Activated T-helper 17 cell treated with anti-CD3 and anti-CD28 coated beads, Interleukin-2, amount 50 U/mL, for 72 hours (primary cell): ENCODE measurements around the gene RAP1GAP2. TPM values are rescaled to one million over a fixed set of nuclear protein-coding genes. Genes with fewer than 3 reads are reported as not detected.

Source experiments
- ATAC-seq: fragments of 150-1000 bp; cut with Tn5 transposase; replicated peaks from 2 replicates; pipeline ENCODE4 v1.10.0; 2021; ENCODE audit warnings: mild to moderate bottlenecking, moderate library complexity
- H3K27ac Mint-ChIP-seq: one replicate; pipeline ENCODE4 v1.8.0; 2022; ENCODE audit warnings: mixed read lengths
- H3K27me3 Mint-ChIP-seq: one replicate; pipeline ENCODE4 v1.8.0; 2022; ENCODE audit warnings: mixed read lengths
- H3K36me3 Mint-ChIP-seq: one replicate; pipeline ENCODE4 v1.8.0; 2022; ENCODE audit warnings: low read depth, mild to moderate bottlenecking, mixed read lengths
- H3K4me1 Mint-ChIP-seq: one replicate; pipeline ENCODE4 v1.8.0; 2022; ENCODE audit warnings: mixed read lengths
- H3K4me3 Mint-ChIP-seq: one replicate; pipeline ENCODE4 v1.8.0; 2022; ENCODE audit warnings: mild to moderate bottlenecking, mixed read lengths
- H3K9me3 Mint-ChIP-seq: one replicate; pipeline ENCODE4 v1.8.0; 2022; ENCODE audit warnings: mixed read lengths
- total RNA-seq, 2 donors: library from RNA; stranded (reverse); gene quantifications; one replicate each; pipeline ENCODE4 v1.2.3, GENCODE V29; 2022

Gene RAP1GAP2
- total RNA-seq, 2 donors from 2014 or later, result 0.77 to 1.6 TPM

DNA sequence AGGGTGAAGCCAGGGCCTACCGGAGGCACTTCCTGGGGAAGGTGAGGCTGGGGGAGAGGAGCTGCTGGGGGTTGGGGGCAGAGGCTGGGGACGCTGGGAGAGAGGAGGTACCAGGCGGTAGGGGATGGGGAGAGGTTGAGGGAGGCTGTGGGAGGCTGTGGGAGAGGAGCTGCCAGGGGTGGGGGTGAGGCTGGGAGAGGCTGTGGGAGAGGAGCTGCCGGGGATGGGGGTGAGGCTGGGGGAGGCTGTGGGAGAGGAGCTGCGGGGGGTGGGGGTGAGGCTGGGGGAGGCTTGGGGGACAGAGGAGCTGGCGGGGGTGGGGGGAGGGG lies 167.8 kb downstream of the RAP1GAP2 start:
- Mint-ChIP-seq H3K27me3 (no peaks in the 10 kb centered on the region), H3K4me1 (no peaks in the 10 kb centered on the region), H3K27ac (no peak overlapping the region), H3K4me3 (no peak overlapping the region), H3K36me3 (peaks cover 29% of the 10 kb centered on the region), H3K9me3 (no peaks in the 10 kb centered on the region)
- ATAC-seq, result no peak

DNA sequence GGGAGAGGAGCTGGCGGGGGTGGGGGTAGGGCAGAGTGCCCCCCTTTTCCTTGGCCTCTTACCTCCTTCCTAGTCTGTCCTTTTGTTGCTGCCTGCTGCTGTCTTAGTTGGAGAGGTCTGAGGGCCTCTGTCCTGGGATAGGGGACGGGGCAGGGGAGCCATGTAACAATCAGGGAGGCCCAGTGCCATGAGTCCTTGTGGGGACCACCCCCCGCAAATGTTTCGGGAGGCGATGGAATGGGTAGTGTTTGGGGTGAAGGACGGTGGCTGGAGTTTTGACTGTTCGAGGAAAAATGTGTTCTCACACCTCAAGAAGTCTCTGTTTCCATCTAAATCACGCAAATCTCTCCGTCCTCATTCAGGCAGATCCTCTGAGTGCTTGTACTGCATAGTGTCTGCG lies 168.1 kb downstream of the RAP1GAP2 start:
- no peaks in the 10 kb centered on the region for H3K4me1 Mint-ChIP-seq
- peaks cover 29% of the 10 kb centered on the region for H3K36me3 Mint-ChIP-seq
- H3K4me3 Mint-ChIP-seq, result no peak overlapping the region
- H3K9me3 Mint-ChIP-seq, result no peaks in the 10 kb centered on the region
- no peak for ATAC-seq
- no peak overlapping the region for H3K27ac Mint-ChIP-seq
- no peaks in the 10 kb centered on the region for H3K27me3 Mint-ChIP-seq

DNA sequence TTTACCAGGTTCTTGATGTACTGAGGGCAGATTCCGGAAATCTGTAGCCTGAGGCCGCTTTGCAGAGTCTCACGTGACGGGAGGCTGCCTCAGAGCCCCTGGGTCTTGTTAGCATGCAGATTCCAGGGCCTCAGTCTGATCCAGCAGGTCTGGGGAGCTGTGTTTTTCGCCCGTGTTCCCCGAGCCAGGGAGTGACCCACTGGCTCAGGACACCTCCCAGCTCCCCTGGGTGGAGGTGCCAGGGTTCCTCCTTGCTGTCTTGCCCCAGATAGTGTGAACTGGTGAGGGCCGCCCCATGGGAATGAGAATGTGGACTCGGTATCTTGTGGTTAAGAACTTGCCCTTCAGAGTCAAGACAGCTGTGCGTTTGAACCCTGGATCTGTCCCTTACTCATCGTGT lies 168.6 kb downstream of the RAP1GAP2 start:
- Mint-ChIP-seq H3K4me3 (no peak overlapping the region), H3K9me3 (no peaks in the 10 kb centered on the region), H3K4me1 (no peaks in the 10 kb centered on the region), H3K27me3 (no peaks in the 10 kb centered on the region), H3K27ac (no peak overlapping the region), H3K36me3 (peaks cover 29% of the 10 kb centered on the region)
- ATAC-seq, result no peak

DNA sequence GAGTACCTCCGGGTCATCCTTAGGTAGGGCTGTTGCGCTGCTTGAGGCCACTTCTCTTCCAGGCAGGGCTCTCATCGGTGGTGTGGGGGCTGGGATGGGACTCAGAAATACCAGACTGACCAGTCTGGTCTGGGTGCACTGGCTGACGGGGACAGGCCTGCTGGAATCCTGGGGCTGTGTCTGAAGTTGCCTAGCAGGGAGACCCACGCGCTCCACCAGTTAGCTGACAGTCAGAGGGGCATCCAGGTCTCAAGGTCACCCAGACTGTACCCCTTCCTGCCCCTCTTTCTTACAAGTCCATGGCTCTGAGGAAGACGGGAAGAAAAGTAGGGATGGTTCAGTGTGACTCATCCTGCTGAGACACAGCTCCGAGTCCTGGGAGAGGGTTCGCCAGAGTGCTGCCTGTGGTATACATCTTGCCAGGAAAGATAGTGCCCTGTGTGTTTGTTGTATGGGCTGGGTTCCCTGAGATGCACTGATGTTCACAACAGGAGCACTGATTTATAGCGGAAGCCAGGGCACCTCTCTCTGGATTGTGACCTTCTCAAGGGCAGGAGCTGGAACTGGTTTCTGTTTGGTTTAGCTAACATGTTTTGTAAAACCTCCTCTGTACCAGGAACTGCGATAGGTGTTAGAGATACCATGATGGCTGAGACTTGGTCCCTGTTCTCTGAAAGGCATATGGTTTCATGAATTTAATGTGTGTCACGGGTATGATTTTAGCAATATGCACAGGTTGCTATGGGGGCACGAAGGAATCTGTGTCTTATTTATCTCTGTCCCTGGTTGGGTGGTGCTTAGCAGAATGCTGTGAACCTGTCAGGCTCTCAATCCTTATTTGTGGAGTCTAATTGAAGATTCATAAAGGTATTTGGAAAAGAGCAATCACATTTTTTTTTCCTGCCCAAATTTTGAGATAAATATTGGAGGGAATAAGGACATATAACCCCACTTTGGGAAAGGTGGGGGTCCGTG lies 169.7 kb downstream of the RAP1GAP2 start:
- Mint-ChIP-seq H3K9me3 (no peaks in the 10 kb centered on the region), H3K27ac (peak overlapping the region; percentile 20), H3K36me3 (peaks cover 29% of the 10 kb centered on the region), H3K27me3 (no peaks in the 10 kb centered on the region), H3K4me1 (no peaks in the 10 kb centered on the region), H3K4me3 (no peak overlapping the region)
- no peak for ATAC-seq

DNA sequence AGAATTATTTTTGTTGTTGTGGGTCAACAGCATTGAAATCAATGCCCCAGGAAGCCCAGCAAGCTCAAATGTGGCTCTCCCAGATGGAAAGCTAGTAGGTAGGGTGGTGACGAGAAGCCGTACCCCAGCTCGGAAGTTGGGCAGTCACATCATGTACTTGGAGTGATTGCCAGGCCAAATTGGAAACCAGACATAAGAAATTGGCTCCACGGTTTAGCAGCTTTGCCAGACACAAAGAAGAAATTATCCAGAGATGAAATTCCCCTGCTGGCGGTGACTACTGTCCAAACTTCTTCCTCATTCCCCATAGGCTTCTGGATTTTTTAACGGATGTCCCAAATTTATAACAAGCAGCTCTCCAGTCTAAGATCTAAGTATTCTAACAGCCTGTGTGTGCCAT lies 171.3 kb downstream of the RAP1GAP2 start:
- no peak overlapping the region for H3K4me3 Mint-ChIP-seq
- H3K4me1 Mint-ChIP-seq, result no peaks in the 10 kb centered on the region
- peaks cover 29% of the 10 kb centered on the region for H3K36me3 Mint-ChIP-seq
- ATAC-seq, result no peak
- no peaks in the 10 kb centered on the region for H3K27me3 Mint-ChIP-seq
- no peak overlapping the region for H3K27ac Mint-ChIP-seq
- H3K9me3 Mint-ChIP-seq, result no peaks in the 10 kb centered on the region

DNA sequence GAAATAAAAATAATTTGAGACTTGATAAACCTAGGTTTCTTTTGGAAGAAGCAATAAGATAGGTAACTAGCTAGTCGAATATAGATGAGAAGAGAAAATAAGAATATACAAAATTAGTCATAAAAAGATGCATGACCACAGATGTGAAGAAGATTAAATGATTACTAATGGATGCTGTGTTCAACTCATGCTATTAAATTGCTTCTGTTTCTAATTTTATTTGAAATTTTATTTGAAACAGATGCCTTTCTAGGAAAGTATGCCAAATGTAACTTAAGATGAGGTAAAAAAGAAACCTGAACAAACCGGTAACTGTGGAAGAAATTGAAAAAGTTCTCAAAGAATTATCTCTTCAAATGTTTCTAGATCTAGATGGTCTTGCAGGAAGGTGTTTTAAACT lies 175.6 kb downstream of the RAP1GAP2 start:
- Mint-ChIP-seq H3K4me1 (no peaks in the 10 kb centered on the region), H3K36me3 (peaks cover 11% of the 10 kb centered on the region), H3K27me3 (no peaks in the 10 kb centered on the region), H3K27ac (no peak overlapping the region), H3K9me3 (no peaks in the 10 kb centered on the region), H3K4me3 (no peak overlapping the region)
- ATAC-seq, result no peak

DNA sequence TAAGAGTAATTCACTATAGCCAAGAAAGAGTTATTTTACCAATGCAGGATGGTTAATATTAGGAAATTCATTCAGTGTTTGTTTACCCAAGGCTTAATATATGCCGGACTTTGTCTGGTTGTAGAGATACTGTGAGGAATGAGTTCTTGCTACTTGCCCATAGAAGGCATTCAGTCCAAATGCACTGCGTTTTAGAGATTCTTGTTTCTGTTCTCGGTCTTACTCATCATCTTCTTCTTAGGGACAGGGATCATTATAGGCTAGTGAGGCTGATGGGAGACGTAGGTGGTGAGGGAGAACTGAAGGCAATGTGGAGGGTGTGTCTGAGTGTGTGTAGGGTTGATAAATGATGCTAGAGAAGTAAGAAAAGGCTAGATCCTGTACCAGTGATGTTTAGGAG lies 176.5 kb downstream of the RAP1GAP2 start:
- H3K27me3 Mint-ChIP-seq, result no peaks in the 10 kb centered on the region
- no peak overlapping the region for H3K4me3 Mint-ChIP-seq
- ATAC-seq, result peak; percentile 70
- no peaks in the 10 kb centered on the region for H3K9me3 Mint-ChIP-seq
- H3K27ac Mint-ChIP-seq, result no peak overlapping the region
- H3K36me3 Mint-ChIP-seq, result peaks cover 3% of the 10 kb centered on the region
- H3K4me1 Mint-ChIP-seq, result no peaks in the 10 kb centered on the region

DNA sequence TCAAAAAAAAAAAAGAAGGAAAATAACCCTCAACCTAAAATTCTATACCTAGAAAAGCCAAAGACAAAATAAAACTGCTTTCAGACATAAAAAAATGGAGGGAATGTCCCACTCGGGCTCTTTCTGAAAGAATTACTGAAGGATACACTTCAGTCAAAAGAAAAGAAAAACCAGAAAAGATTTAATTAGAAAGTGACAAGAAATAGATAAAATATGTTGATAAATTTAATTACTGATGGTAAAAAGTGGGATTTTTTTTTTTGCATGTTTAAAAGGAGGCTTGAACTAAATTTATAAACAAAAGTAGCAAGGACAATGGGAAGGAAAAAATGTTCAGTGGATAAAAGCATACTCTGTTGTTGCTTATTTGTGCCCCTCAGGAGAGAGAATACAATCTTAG lies 178.1 kb downstream of the RAP1GAP2 start:
- Mint-ChIP-seq H3K36me3 (peaks cover 7% of the 10 kb centered on the region), H3K9me3 (no peaks in the 10 kb centered on the region)

DNA sequence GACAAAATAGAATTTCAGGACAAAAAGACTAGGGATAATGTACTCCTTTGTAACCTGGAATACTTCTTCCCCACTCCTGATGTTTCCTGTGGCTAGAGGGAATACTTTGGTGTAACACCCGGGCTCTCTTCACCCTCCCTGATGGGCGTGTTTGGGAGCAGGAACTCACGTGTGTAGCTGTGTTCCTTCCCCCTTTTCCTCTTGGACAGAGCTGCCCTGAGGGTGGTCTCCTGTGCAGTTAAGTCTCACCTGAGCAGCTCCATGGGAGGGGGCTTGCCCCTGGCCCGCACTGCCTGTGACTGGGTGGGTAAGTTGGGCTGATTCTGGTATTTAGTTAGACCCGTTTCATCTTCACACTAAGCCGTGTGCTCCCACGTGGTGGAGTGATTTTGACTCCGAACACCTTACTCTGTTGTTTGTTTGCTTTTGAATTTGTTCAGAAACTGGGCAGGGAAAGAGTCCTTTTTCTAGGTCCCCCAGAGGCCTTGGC lies 179.3 kb downstream of the RAP1GAP2 start:
- no peak for ATAC-seq
- no peaks in the 10 kb centered on the region for H3K9me3 Mint-ChIP-seq
- H3K4me1 Mint-ChIP-seq, result no peaks in the 10 kb centered on the region
- no peak overlapping the region for H3K27ac Mint-ChIP-seq
- H3K36me3 Mint-ChIP-seq, result peaks cover 15% of the 10 kb centered on the region
- no peak overlapping the region for H3K4me3 Mint-ChIP-seq
- no peaks in the 10 kb centered on the region for H3K27me3 Mint-ChIP-seq

More for the DNA sequence above, 178.1 kb downstream of the RAP1GAP2 start:
- ATAC-seq, result no peak
- no peaks in the 10 kb centered on the region for H3K4me1 Mint-ChIP-seq
- H3K27ac Mint-ChIP-seq, result no peak overlapping the region
- no peaks in the 10 kb centered on the region for H3K27me3 Mint-ChIP-seq
- no peak overlapping the region for H3K4me3 Mint-ChIP-seq

DNA sequence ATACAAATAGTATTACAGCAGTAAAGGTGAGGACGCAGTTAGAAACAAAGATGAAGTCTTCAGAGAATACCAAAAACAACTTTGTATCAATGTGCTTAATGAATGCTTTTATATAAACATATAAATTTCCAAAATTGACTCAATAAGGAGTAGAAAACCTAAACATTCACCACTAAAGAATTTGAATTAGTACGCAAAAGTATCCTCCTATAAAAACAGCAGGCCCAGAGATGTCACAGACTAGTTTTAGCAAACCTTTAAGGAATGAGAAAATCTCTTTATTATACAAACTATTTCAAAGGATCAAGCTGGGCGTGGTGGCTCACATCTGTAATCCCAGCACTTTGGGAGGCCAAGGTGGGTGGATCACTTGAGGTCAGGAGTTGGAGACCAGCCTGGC lies 180.9 kb downstream of the RAP1GAP2 start:
- H3K27me3 Mint-ChIP-seq, result no peaks in the 10 kb centered on the region
- peaks cover 27% of the 10 kb centered on the region for H3K36me3 Mint-ChIP-seq
- H3K4me1 Mint-ChIP-seq, result no peaks in the 10 kb centered on the region
- H3K4me3 Mint-ChIP-seq, result no peak overlapping the region
- no peak overlapping the region for H3K27ac Mint-ChIP-seq
- ATAC-seq, result no peak
- H3K9me3 Mint-ChIP-seq, result no peaks in the 10 kb centered on the region

DNA sequence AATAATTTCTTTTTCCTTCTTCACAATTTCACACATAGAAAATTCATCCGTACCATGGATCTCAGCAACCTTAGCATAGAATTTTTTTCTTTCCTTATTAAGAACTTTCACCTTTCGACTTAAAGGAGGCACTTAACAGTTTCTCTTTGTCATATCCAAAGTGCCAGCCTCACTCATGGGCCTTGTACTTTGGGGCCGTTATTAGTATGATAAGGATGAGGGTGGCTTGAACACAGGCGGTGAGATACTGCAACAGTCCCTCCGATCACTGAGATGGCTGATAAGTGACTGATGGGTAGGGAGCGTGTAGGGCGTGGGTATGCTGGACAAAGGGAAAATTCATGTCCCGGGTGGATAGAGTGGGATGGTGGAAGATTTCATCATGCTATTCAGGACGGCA lies 181.9 kb downstream of the RAP1GAP2 start:
- ATAC-seq, result no peak
- H3K27ac Mint-ChIP-seq, result no peak overlapping the region
- no peaks in the 10 kb centered on the region for H3K9me3 Mint-ChIP-seq
- peaks cover 37% of the 10 kb centered on the region for H3K36me3 Mint-ChIP-seq
- H3K4me3 Mint-ChIP-seq, result no peak overlapping the region
- H3K4me1 Mint-ChIP-seq, result no peaks in the 10 kb centered on the region
- H3K27me3 Mint-ChIP-seq, result no peaks in the 10 kb centered on the region

DNA sequence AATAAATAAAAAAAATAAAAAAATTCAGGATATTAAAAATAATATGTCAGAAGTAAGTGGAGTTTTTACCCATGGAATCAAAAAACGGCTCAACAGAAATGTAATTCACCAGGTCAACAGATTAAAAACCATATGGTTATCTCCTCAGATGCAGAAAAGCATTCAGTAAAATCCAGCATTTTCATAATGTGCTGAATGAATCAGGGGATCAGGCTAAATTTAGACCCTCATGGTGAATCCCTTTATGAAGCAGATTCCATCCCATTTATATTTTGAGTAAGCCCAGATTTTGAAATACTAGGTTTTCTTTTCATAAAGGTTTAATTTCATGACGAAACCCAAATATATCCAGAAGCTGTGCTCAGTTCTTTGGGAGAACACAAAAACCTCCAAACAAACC lies 182.8 kb downstream of the RAP1GAP2 start:
- Mint-ChIP-seq H3K27ac (no peak overlapping the region), H3K9me3 (no peaks in the 10 kb centered on the region), H3K4me1 (no peaks in the 10 kb centered on the region), H3K4me3 (no peak overlapping the region), H3K36me3 (peaks cover 45% of the 10 kb centered on the region), H3K27me3 (no peaks in the 10 kb centered on the region)
- no peak for ATAC-seq

DNA sequence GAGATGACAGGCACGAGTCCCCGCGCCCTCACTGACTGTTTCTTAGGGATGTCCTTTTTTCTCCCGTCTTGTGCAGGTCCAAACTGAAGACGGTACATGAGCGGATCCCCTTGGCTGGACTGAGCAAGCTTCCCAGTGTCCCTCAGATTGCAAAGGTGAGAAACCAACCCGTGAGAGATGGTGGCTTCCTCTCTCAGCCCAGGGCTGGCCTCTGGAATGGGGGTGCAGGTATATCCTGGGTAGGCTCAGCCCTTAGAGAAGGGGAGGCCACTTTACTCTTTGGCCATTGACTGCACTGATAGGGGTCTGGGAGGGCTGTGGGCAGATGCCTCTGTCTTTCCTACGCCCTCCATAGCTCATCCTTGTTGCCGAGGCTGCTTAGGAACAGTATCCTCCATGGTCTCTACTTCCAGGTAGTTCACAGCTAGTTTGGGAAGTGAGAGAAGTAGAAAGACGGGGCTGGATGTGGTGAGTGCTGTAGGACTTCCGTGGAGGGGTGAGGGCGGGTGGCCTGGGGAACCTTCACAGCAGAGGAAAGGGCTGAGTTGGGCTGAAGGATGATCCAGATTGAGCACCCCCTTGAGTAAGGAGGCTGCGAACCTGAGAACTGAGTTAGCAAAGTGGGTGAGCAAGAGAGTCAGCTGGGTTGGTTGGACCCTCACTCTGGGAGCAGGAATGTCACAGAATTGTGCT lies 184.1 kb downstream of the RAP1GAP2 start:
- Mint-ChIP-seq H3K27me3 (no peaks in the 10 kb centered on the region), H3K4me3 (no peak overlapping the region), H3K9me3 (no peaks in the 10 kb centered on the region), H3K27ac (peak overlapping the region; percentile 76), H3K36me3 (peaks cover 56% of the 10 kb centered on the region), H3K4me1 (no peaks in the 10 kb centered on the region)
- no peak for ATAC-seq

DNA sequence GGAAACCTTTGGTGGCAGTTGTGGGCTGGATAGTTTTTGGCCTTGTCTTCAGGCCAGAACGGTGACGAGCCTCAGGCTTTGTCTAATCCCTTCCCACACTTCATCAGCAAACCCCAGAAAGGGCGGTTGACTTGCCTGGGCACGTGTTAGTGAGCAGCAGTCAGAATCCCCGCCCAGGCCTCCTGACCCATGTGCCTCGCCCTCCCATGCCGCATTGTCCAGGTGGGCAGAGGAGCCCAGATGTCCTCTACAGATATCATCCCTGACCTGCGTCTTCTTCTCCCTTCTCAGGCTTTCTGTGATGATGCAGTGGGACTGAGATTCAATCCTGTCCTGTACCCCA lies 184.6 kb downstream of the RAP1GAP2 start:
- no peaks in the 10 kb centered on the region for H3K9me3 Mint-ChIP-seq
- H3K27ac Mint-ChIP-seq, result peak overlapping the region; percentile 76
- peaks cover 62% of the 10 kb centered on the region for H3K36me3 Mint-ChIP-seq
- H3K4me1 Mint-ChIP-seq, result no peaks in the 10 kb centered on the region
- H3K4me3 Mint-ChIP-seq, result no peak overlapping the region
- ATAC-seq, result no peak
- H3K27me3 Mint-ChIP-seq, result no peaks in the 10 kb centered on the region

DNA sequence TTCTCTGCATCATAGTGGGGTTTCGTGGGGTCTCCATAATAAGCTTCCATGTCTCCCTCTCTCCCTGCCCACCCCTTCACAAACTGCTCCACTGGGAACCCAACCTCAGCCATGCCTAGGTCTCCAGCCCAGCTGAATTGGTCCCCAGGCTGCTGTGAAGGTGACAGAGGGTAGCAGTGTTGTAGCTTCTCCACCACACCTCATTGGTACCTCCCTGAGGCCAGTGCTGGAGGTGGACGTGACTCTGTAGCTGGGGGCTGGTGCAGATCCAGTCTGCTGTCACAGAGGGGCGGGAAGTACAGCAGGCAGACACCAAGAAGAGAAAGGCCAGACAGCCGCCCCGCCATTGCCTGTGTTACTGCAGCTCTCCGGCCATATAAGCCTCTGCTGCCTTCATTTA lies 185.1 kb downstream of the RAP1GAP2 start:
- Mint-ChIP-seq H3K27me3 (no peaks in the 10 kb centered on the region), H3K4me3 (no peak overlapping the region), H3K9me3 (no peaks in the 10 kb centered on the region), H3K36me3 (peaks cover 66% of the 10 kb centered on the region), H3K27ac (no peak overlapping the region), H3K4me1 (no peaks in the 10 kb centered on the region)
- ATAC-seq, result no peak
